GM23338 (cell line): ENCODE data around the gene NELFB. TPM values are rescaled to one million over a fixed set of nuclear protein-coding genes. Genes with fewer than 3 reads are reported as not detected.
A peak's percentile ranks its signal among the peaks of the same experiment; 100 is the strongest.

Experiments
- ATAC-seq: fragments of 200-7000 bp; cut with Tn5 transposase; 3 replicates; pipeline ENCODE4 v1.9.1; 2020
- DNase-seq: peaks from one replicate; pipeline ENCODE4 v3.0.0-alpha.2; 2015; ENCODE audit warnings: low spot score
- H2AFZ ChIP-seq: fragments of 200-600 bp; sonication (generic); 2 replicates; pipeline ENCODE4 v1.8.0; 2016; ENCODE audit warnings: antibody characterized with exemption, mild to moderate bottlenecking, moderate library complexity
- H3F3A ChIP-seq: fragments of 200-600 bp; sonication (generic); replicated peaks from 2 replicates; pipeline ENCODE4 v1.8.0; 2017; ENCODE audit warnings: antibody characterized with exemption, mixed run types, low read depth
- H3K27ac ChIP-seq: fragments of 200-600 bp; sonication (generic); 2 replicates; pipeline ENCODE4 v1.6.1; 2016; ENCODE audit warnings: low read depth
- H3K27me3 ChIP-seq: fragments of 200-600 bp; sonication (generic); 2 replicates; pipeline ENCODE4 v1.8.0; 2016; ENCODE audit warnings: mild to moderate bottlenecking, mixed run types, moderate library complexity; ENCODE audit not compliant: insufficient read depth
- H3K36me3 ChIP-seq: fragments of 200-600 bp; sonication (generic); 2 replicates; pipeline ENCODE4 v1.8.0; 2016; ENCODE audit warnings: mild to moderate bottlenecking; ENCODE audit not compliant: insufficient read depth
- H3K4me1 ChIP-seq: fragments of 200-600 bp; sonication (generic); 2 replicates; pipeline ENCODE4 v1.8.0; 2016; ENCODE audit warnings: mild to moderate bottlenecking, moderate library complexity; ENCODE audit not compliant: insufficient read depth
- H3K4me2 ChIP-seq: fragments of 200-600 bp; sonication (generic); 2 replicates; pipeline ENCODE4 v1.7.1; 2017; ENCODE audit warnings: mixed run types
- H3K4me3 ChIP-seq: fragments of 200-600 bp; sonication (generic); 2 replicates; pipeline ENCODE4 v1.6.1; 2016; ENCODE audit warnings: mixed run types
- H3K79me2 ChIP-seq: fragments of 200-600 bp; sonication (generic); replicated peaks from 2 replicates; pipeline ENCODE4 v1.8.0; 2017; ENCODE audit warnings: mild to moderate bottlenecking; ENCODE audit not compliant: insufficient read depth
- H3K9me2 ChIP-seq: fragments of 200-600 bp; sonication (generic); 2 replicates; pipeline ENCODE4 v1.8.0; 2017; ENCODE audit not compliant: insufficient read depth
- H4K20me1 ChIP-seq: fragments of 200-600 bp; sonication (generic); replicated peaks from 2 replicates; pipeline ENCODE4 v1.8.0; 2017; ENCODE audit warnings: mild to moderate bottlenecking; ENCODE audit not compliant: insufficient read depth
- H3K27ac Mint-ChIP-seq: 2 replicates; pipeline ENCODE4 v1.8.0; 2020; ENCODE audit warnings: inconsistent platforms, mild to moderate bottlenecking, moderate library complexity, mixed read lengths
- H3K27me3 Mint-ChIP-seq: 3 replicates; pipeline ENCODE4 v1.8.0; 2022; ENCODE audit warnings: low read depth, mild to moderate bottlenecking, moderate library complexity, mixed read lengths, inconsistent platforms; ENCODE audit not compliant: insufficient read depth, poor library complexity
- H3K36me3 Mint-ChIP-seq: 3 replicates; pipeline ENCODE4 v1.8.0; 2021; ENCODE audit warnings: low read depth, mild to moderate bottlenecking, inconsistent platforms, moderate library complexity, mixed read lengths
- H3K4me1 Mint-ChIP-seq: 3 replicates; pipeline ENCODE4 v1.8.0; 2020; ENCODE audit warnings: mild to moderate bottlenecking, inconsistent platforms, mixed read lengths
- H3K4me3 Mint-ChIP-seq: 3 replicates; pipeline ENCODE4 v1.8.0; 2021; ENCODE audit warnings: moderate library complexity, mild to moderate bottlenecking, inconsistent platforms, mixed read lengths
- H3K9me3 Mint-ChIP-seq: 3 replicates; pipeline ENCODE4 v1.8.0; 2020; ENCODE audit warnings: moderate library complexity, mild to moderate bottlenecking, inconsistent platforms, mixed read lengths
- CREB1 ChIP-seq: fragments of 250-450 bp; sonication (Bioruptor Pico); IDR thresholded peaks from 2 replicates; pipeline ENCODE4 v1.5.0; 2020; ENCODE audit warnings: low read depth, mild to moderate bottlenecking, moderate library complexity
- CTCF ChIP-seq, 2 experiments: fragments of 200-600 bp in 1 of 2; sonication (generic) in 1 of 2; conservative IDR thresholded peaks; 2 replicates each; pipeline versions ENCODE4 v1.5.1 to v1.6.1; 2016 to 2017; ENCODE audit warnings: antibody characterized with exemption in 2 of 2, low read depth in 2 of 2, mild to moderate bottlenecking in 2 of 2, moderate library complexity in 1 of 2
- ETS1 ChIP-seq: IDR thresholded peaks from 2 replicates; pipeline ENCODE4 v1.6.1; 2016; ENCODE audit warnings: antibody characterized with exemption
- EZH2 ChIP-seq: fragments of 200-600 bp; sonication (generic); IDR thresholded peaks from one replicate; pipeline ENCODE4 v1.8.0; 2017; ENCODE audit warnings: antibody characterized with exemption, mild to moderate bottlenecking, low read depth; ENCODE audit not compliant: unreplicated experiment
- EZH2phosphoT487 ChIP-seq: fragments of 200-600 bp; sonication (generic); IDR thresholded peaks from one replicate; pipeline ENCODE4 v1.8.1; 2018; ENCODE audit warnings: antibody characterized with exemption; ENCODE audit not compliant: unreplicated experiment
- JUNB ChIP-seq: IDR thresholded peaks from one replicate; pipeline ENCODE4 v1.6.1; 2016; ENCODE audit warnings: antibody characterized with exemption; ENCODE audit not compliant: unreplicated experiment
- NANOG ChIP-seq: IDR thresholded peaks from 2 replicates; pipeline ENCODE4 v1.6.1; 2016; ENCODE audit warnings: antibody characterized with exemption, borderline replicate concordance
- POLR2AphosphoS5 ChIP-seq: IDR thresholded peaks from 2 replicates; pipeline ENCODE4 v1.6.1; 2016; ENCODE audit warnings: antibody characterized with exemption, low read depth
- STAT1 ChIP-seq: IDR thresholded peaks from one replicate; pipeline ENCODE4 v1.6.1; 2016; ENCODE audit warnings: antibody characterized with exemption; ENCODE audit not compliant: unreplicated experiment
- ZNF114 ChIP-seq: fragments of 250-450 bp; sonication (Bioruptor Pico); IDR thresholded peaks from 2 replicates; pipeline ENCODE4 v1.5.0; 2020; ENCODE audit warnings: mild to moderate bottlenecking, moderate library complexity
- ZNF331 ChIP-seq: fragments of 250-450 bp; sonication (Bioruptor Pico); IDR thresholded peaks from 2 replicates; pipeline ENCODE4 v1.5.0; 2020; ENCODE audit warnings: low read depth, mild to moderate bottlenecking, moderate library complexity
- ZNF462 ChIP-seq: fragments of 250-450 bp; sonication (Bioruptor Pico); IDR thresholded peaks from 2 replicates; pipeline ENCODE4 v1.5.0; 2020; ENCODE audit warnings: mild to moderate bottlenecking, moderate library complexity
- polyA plus RNA-seq: library from polyadenylated mRNA; unstranded; fragments of >200 nt; fragmentation: Nextera tagmentation; extraction: Ambion mirVana; gene quantifications from 2 replicates; pipeline ENCODE4 v1.2.1, GENCODE V29; 2016
- total RNA-seq: library from RNA; depleted of rRNA; stranded (reverse); fragments of >200 nt; shearing (Covaris generic); gene quantifications from 2 replicates; pipeline ENCODE4 v1.2.3, GENCODE V29; 2014

Gene NELFB
- total and polyA plus RNA-seq, 2 experiments from 2014 or later, result 30.0 to 97.3 TPM

- Histone ChIP-seq H3K27me3 (no peaks in the 10 kb centered on the region), H2AFZ (no peak overlapping the region), H3K79me2 (no peaks in the 10 kb centered on the region), H3K9me2 (no peaks in the 10 kb centered on the region), H3K27ac (peak overlapping the region; percentile 55; the same call in 1 of the 2 replicates), H4K20me1 (0 out of 2 replicates have a peak, but pooled peaks cover 9% of the 10 kb centered on the region), H3K4me3 (no peak overlapping the region), H3K4me1 (peaks cover 12% of the 10 kb centered on the region), H3K36me3 (peaks cover 10% of the 10 kb centered on the region; the same call in 1 of the 2 replicates), H3K4me2 (no peak overlapping the region), H3F3A (0 out of 2 replicates have a peak, but pooled peaks cover 2% of the 10 kb centered on the region)
- Mint-ChIP-seq H3K9me3 (no peaks in the 10 kb centered on the region; the same call in 2 of the 3 replicates), H3K36me3 (peaks cover 29% of the 10 kb centered on the region), H3K27me3 (peaks cover 32% of the 10 kb centered on the region), H3K27ac (peak overlapping the region; percentile 84; the same call in 1 of the 2 replicates), H3K4me3 (no peak overlapping the region), H3K4me1 (peaks cover 36% of the 10 kb centered on the region)
- no peak for TF ChIP-seq ZNF462
- DNase-seq (no peak), ATAC-seq (no peak)
Observed at GRCh38 chr9:137272241-137273094, 17.3 kb downstream of the NELFB start.

GRCh38 chr9:137273095-137273490 is 18.0 kb downstream of the NELFB start:
- Histone ChIP-seq H3K4me1 (peaks cover 12% of the 10 kb centered on the region), H3K9me2 (no peaks in the 10 kb centered on the region), H2AFZ (no peak overlapping the region), H3K36me3 (peaks cover 6% of the 10 kb centered on the region; the same call in 1 of the 2 replicates), H3K79me2 (no peaks in the 10 kb centered on the region), H4K20me1 (0 out of 2 replicates have a peak, but pooled peaks cover 5% of the 10 kb centered on the region), H3F3A (0 out of 2 replicates have a peak, but pooled peaks cover 2% of the 10 kb centered on the region), H3K27ac (peak overlapping the region; percentile 55; the same call in 1 of the 2 replicates), H3K27me3 (no peaks in the 10 kb centered on the region), H3K4me2 (no peak overlapping the region), H3K4me3 (no peak overlapping the region)
- DNase-seq, result no peak
- Mint-ChIP-seq H3K27me3 (peaks cover 32% of the 10 kb centered on the region), H3K36me3 (peaks cover 25% of the 10 kb centered on the region), H3K9me3 (no peaks in the 10 kb centered on the region; the same call in 2 of the 3 replicates), H3K27ac (peak overlapping the region; percentile 84; the same call in 1 of the 2 replicates), H3K4me3 (no peak overlapping the region), H3K4me1 (peaks cover 36% of the 10 kb centered on the region)
- ATAC-seq, result no peak
- no peak for TF ChIP-seq STAT1
- no peak for TF ChIP-seq NANOG
- no peak for TF ChIP-seq POLR2AphosphoS5
- TF ChIP-seq EZH2, result no peak
- no peak for TF ChIP-seq EZH2phosphoT487
- TF ChIP-seq ZNF114, result no peak
- no peak for TF ChIP-seq JUNB
- TF ChIP-seq CTCF (conservative IDR thresholded peaks at IDR 0.05; ENCODE audit: low read depth in 2 of 2), result no peak
- no peak for TF ChIP-seq ZNF331 (CRISPR knock-in tag)
- TF ChIP-seq CREB1 (CRISPR knock-in tag), result no peak
- TF ChIP-seq ETS1, result no peak
